Gastrocnemius medialis (tissue), 4 donors: Measurements from ENCODE around the gene ZSCAN10.

Source experiments
- CTCF ChIP-seq, 5 experiments: fragments of 450-650 bp in 3 of 5; fragments of 200-600 bp in 2 of 5; sonication (generic) in 2 of 5; IDR thresholded peaks in 4 of 5; conservative IDR thresholded peaks in 1 of 5; 1 replicate in 4 of 5; 2 replicates in 1 of 5; pipeline ENCODE4 v1.5.1; 2016 to 2019; ENCODE audit warnings: antibody characterized with exemption in 5 of 5, mild to moderate bottlenecking in 3 of 5, moderate library complexity in 3 of 5
- POLR2A ChIP-seq, 2 donors: fragments of 450-650 bp; IDR thresholded peaks; one replicate each; pipeline ENCODE4 v1.6.1; 2017; ENCODE audit warnings: antibody characterized with exemption in 2 of 2, mild to moderate bottlenecking in 2 of 2, moderate library complexity in 2 of 2

GRCh38 chr16:3131755-3132377 lies 32.8 kb upstream of the ZSCAN10 start:
- peak; percentile 12 to 57 (median 38) for TF ChIP-seq CTCF (IDR thresholded peaks at IDR 0.05 in 4 of 5, conservative IDR thresholded peaks at IDR 0.05 in 1 of 5)
- TF ChIP-seq POLR2A (IDR thresholded peaks at IDR 0.05) = no peak
